Measurements from ENCODE around the gene KCNJ9. TPM values are rescaled to one million over a fixed set of nuclear protein-coding genes. Genes with fewer than 3 reads are reported as not detected.
A peak's percentile ranks its signal among the peaks of the same experiment; 100 is the strongest.

The KCNJ9 gene
- total RNA-seq, 1 experiment from 2014 or later = 0.09 TPM

DNA sequence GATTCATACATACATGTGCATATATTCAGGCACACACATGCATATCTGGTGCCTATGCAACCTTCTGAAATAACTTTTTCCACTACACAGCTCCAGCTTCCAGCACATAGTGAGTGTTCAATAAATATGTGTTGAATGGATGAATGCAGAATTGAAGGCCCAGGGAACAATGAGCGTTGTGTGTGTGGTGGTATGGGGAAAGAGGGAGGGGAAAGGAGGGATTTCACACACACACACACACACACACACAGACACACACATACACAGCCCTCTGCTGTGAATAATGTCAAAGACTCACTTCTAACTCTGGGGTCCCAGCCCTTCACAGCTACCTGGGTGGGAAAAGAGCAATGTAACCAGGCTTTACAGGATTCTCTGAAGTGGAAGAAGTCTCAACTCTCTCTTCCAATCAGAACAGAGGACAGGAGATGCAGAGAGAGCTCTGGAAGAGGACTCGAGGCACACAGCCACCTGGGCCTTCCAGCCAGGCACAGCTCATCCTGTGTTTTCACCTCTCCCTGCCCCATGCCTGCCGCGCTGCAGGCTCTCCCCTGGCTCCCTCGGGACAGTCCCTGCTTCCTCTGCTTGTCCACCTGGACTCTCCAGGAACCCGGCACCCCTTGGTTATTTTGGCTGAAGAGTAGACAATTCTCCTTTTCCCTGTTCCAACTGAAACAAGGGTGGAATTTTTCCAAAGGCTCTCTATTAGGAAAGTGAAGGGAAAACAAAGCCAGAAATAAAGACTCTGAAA lies 22.5 kb downstream of the KCNJ9 start:
- Histone ChIP-seq H2BK5ac (ENCODE audit: insufficient read length, low read length) (no peak overlapping the region), H3K9me3 (ENCODE audit: control insufficient read depth, low read depth, low read length) (no peaks in the 10 kb centered on the region), H2BK120ac (ENCODE audit: low read depth, low read length, poor library complexity, severe bottlenecking) (no peak overlapping the region), H3K79me2 (ENCODE audit: insufficient read depth, low read length) (no peaks in the 10 kb centered on the region), H3K4ac (ENCODE audit: low read depth, low read length) (no peak overlapping the region), H3K14ac (ENCODE audit: insufficient read depth, low read length) (peak overlapping the region; percentile 19; the same call in 1 of the 2 replicates), H2BK12ac (ENCODE audit: insufficient read length, low read depth, low read length) (no peak overlapping the region), H2BK15ac (ENCODE audit: low read depth, low read length) (no peak overlapping the region), H2AK5ac (ENCODE audit: insufficient read length, low read length) (no peak overlapping the region), H3T11ph (ENCODE audit: low read length) (no peak overlapping the region), H3K56ac (ENCODE audit: insufficient read length, low read depth, low read length) (no peak overlapping the region), H3K9ac (ENCODE audit: extremely low read depth, insufficient read length, low read length) (no peak overlapping the region), H2AFZ (ENCODE audit: low read length) (no peak overlapping the region), H4K20me1 (ENCODE audit: control insufficient read depth, insufficient read depth, insufficient read length) (no peaks in the 10 kb centered on the region), H3K4me1 (ENCODE audit: insufficient read depth, low read length) (peaks cover 2% of the 10 kb centered on the region; the same call in 1 of the 2 replicates), H4K91ac (ENCODE audit: insufficient read length, low read depth, low read length) (no peak overlapping the region), H3K27me3 (ENCODE audit: insufficient read depth, low read length) (no peaks in the 10 kb centered on the region), H2BK20ac (ENCODE audit: low read depth, low read length, poor library complexity, severe bottlenecking) (no peak overlapping the region), H3K18ac (ENCODE audit: insufficient read length, low read depth, low read length) (no peak overlapping the region), H4K8ac (replicated peaks; ENCODE audit: insufficient read length, low read depth, low read length) (no peak overlapping the region), H3K4me2 (ENCODE audit: insufficient read depth, insufficient read length, low read length) (no peak overlapping the region), H4K5ac (ENCODE audit: insufficient read length, low read depth, low read length) (no peak overlapping the region), H3K27ac (ENCODE audit: insufficient read length, low read depth, low read length) (no peak overlapping the region), H3K79me1 (ENCODE audit: insufficient read depth, low read depth, low read length, poor library complexity, severe bottlenecking) (no peaks in the 10 kb centered on the region), H3K23ac (ENCODE audit: insufficient read length, low read depth, low read length) (no peak overlapping the region), H3K23me2 (ENCODE audit: insufficient read length, low read depth, low read length, poor library complexity, severe bottlenecking) (peaks cover 4% of the 10 kb centered on the region)
- no CpG with 5 or more reads among the region's 6 CpGs for WGBS (ENCODE audit: extremely low coverage, insufficient read length, low lambda C conversion rate)
- Mint-ChIP-seq H3K27ac (no peak overlapping the region), H3K36me3 (ENCODE audit: insufficient read depth in 1 of 3, low read depth in 3 of 3) (no peaks in the 10 kb centered on the region; a peak in 1 of 7 replicates), H3K4me3 (peak overlapping the region in 1 of 2 experiments; percentile 38; a peak in 1 of 5 replicates), H3K4me1 (peaks cover 33 to 49% of the 10 kb centered on the region in 2 experiments), H3K9me3 (no peaks in the 10 kb centered on the region; a peak in 1 of 5 replicates), H3K27me3 (ENCODE audit: low read depth) (peaks cover 10% of the 10 kb centered on the region)
- no peak for TF ChIP-seq CTCF (conservative IDR thresholded peaks at IDR 0.05)
- no peak for DNase-seq
